HG03439 (cell line): ENCODE data around the gene ARAP2.
"Not testable (repeated sequence)": the region's sequence is repeated elsewhere in the genome, so short reads cannot be mapped to it uniquely, and the experiment has no call there.

Source experiments
- ATAC-seq: cut with Tn5 transposase; IDR thresholded peaks from one replicate; pipeline ENCODE4 v1.9.1; 2021; ENCODE audit warnings: mild to moderate bottlenecking, moderate library complexity; ENCODE audit not compliant: unreplicated experiment

The ARAP2 gene

DNA sequence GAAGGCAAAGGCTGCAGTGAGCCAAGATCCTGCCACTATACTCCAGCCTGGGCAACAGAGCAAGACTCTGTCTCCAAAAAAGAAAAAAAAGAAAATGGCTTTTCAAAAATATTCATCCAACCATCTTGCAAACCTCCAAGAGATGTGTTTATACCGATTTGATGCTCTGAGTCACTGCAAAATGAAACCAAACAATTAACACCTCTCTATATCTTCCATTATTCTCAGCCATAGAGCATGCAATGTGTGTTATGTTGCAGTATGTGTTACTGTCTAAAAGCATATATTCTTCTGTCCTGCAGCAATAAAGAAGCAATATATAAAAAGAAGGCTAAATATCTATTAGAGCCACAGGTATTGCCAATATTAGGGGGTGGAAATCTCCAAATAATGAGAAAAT lies 51.4 kb downstream of the ARAP2 start:
- no peak for ATAC-seq

DNA sequence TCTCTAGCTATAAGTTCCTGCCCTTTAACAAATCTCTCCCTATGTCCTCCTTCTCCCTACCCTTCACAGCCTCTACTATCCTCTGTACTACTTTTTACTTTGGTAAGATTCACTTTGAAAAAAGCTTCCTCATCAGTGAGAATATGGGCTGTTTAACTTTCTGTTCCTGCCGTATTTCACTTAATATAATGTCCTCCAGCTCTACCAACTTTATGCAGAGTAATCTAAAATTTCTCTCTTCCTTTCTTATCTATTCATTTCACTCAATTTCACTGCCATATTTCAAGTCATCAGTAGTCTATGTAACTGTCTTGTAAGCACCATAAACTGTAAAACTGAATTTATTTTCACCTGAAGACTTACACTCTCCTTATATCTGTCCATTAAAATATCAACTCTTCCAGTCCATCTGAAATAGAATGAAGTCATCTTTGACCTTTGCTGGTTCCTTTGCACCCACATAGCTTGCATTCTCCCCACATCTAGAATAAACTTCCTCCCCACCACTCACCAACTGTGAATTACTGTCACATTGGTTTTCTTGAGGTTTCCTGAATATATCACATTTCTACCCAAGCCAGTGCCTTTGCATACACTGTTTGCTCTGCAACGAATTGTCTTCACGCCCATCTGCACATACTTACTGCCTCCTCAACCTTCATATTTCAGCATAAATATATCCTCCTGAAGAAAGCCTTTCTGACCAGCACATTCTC lies 54.6 kb downstream of the ARAP2 start:
- no peak for ATAC-seq

DNA sequence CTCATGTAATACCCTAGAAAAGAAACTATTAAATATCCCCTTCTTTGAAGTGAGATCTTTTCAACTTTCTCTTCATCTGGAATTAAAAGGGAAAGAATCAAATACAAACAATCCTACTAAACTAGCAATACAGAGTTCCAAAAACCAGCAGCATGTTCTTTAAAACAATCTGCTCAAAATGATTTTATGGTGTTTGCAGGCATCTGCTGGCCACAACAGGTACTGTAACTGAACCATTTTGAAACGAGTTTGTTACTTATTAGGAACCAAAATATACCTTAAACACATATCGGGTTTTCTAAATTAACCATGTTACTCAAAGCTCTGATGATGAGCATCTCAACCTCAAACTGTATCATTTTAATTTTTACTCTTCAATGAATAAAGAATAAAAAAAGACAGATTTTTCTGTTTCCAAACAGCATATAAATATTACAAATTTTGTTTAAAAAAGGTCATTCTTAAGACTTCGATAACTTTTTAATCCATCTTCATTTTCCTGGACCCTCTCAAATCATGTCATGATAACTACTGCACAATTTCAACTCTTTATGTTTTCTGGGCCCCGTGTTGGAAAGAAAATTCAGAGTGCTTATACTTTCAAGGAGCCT lies 56.5 kb downstream of the ARAP2 start:
- ATAC-seq = no peak

DNA sequence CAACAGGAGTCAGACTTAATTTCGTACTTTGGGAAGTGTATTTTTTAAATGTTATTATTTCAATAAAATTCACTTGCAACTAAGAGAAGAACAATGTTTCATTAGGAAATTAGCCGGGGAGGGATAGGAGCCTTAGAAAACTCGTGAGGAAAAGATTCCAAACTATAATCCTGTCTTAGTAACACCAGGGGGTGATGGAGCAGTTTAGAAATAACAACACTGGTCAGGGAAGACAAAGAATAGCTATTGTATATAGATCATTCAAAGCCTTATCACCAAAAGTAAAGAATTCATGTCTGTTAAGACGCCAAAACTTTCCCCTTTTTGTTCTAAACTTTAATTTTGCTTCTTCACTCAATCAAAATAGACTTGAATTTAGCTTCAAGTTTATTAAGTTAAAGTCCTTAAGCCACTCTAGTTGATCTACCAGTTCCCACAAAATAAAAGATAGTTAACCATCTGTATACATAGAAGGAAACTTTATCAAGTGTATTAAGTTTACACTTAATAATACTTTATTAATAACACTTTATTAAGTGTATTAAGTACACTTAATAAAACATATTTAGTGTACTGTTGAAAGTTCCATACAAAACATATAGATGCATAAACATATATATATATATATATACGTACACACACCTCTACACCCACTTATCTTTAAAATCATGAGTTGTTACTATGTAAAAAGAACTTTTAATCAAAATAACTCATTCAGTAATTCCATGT lies 60.5 kb downstream of the ARAP2 start:
- no peak for ATAC-seq

DNA sequence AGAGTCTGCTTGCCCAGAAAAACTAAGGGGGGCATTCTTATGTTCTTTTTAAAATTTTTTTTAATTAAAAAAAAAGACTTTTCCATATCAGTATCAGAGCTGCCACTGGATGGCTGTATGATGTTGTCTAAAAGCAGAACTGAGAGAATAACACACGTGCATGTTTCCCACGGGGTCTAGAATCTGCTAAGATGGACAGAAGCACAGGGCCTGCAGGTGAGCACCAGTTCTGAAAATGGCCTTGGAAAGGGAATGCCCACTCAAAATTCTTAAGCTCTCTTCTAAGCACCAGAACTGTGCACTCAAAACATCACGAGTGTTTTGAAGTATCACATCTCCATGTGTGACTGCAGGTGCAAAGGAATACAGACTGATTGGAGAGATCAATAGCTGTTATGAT lies 61.1 kb downstream of the ARAP2 start:
- ATAC-seq = no peak

DNA sequence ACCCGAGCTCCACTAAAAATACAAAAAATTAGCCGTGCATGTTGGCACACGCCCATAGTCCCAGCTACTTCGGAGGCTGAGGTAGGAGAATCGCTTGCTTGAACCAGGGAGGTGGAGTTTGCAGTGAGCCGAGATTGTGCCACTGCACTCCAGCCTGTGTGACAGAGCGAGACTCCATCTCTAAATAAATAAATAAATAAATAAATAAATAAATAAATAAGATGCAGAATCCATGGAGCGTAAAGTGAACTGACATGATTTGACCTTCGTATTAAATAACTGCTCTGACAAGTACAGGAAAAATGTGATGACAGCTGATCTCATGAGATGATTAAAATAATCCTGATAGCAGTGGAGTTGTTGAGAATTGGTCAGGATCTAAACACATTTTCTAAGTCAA lies 62.0 kb downstream of the ARAP2 start:
- not testable (repeated sequence) for ATAC-seq

DNA sequence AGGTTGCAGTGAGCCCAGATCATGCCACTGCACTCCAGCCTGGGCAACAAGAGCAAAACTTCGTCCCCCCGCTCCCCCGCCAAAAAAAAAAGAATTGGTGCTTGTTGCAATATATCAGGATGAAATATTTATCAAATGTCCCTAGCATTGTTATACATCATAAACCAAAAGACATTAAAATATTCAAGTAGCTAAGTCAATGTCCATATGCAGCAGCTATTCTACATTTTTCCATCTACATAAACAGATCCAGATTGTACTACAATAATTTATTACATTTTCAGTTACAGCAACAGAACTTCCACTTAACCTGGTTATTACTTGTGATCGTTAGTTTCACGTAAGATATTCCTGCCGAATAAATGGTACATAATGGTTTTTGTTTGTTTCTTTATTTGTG lies 64.1 kb downstream of the ARAP2 start:
- ATAC-seq = no peak

DNA sequence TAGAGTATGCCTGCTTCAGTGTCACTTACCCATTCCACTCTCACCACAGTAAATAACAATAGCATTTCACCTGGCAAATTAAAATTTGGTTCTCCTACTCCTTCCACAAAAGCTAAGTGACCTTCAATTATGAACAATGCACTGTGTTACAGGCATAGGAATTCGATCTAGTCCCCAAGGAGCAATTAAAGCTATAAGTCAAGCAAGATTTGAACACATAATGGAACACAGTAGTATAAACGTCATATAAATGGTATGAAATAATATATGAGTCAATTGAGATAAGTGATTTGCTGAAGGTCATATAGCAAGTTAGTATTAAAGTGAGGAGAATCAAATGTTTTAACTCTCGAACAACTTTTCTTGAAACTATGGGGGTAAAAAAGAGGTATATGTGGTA lies 65.8 kb downstream of the ARAP2 start:
- ATAC-seq = no peak

DNA sequence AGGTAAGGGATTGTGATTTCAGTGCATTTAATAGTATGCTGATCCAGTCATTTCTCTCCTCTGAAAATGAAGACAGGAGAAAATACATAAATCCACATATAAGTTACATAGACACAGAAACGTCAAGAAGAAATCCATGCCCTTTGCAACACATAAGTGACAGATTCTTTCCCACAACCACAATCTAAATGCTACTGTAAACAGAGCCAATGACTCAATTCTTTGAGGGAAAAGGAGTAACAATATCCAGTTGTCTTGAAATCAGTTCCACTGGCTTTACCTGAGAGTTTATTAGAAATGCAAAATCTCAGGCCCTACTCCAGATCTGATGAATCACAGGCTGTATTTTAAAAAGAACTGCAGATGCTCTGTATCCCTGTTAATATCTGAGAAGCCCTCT lies 66.4 kb downstream of the ARAP2 start:
- no peak for ATAC-seq

DNA sequence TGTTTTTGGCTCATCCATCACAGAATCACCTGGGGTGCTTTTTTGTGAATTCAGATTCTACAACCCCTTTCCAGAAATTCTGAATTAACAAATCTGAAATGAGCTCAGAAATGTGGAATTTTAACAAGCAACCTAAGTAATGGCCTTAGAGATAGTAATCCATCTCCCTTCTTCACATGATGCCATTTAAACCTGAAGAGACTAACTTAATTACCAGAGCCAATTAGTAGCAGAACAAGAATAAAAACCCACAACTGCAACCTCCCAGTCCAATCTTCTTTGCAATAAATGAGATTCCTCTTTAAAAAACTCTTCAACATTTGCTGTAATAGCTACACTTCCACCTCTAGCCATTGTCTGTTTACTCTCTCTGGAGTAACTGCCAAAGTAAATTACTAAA lies 69.7 kb downstream of the ARAP2 start:
- no peak for ATAC-seq

DNA sequence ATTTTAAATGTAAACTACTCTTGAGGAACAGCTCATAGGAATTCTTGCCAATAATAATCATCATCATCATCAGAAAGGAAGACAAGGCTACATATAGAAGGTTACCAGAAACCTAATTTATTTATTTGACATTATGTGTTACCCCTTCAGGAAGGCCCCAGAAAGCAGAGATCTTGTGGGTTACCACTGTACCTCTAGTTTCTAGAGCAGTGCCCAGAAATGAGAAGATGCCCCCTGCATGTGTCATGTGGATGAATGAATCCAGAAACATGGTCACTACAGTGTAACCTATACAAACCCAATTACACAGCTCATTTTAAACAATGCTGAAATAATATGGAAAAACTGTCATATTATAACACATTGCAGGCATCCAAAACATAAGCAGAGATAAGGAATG lies 70.4 kb downstream of the ARAP2 start:
- ATAC-seq = no peak

DNA sequence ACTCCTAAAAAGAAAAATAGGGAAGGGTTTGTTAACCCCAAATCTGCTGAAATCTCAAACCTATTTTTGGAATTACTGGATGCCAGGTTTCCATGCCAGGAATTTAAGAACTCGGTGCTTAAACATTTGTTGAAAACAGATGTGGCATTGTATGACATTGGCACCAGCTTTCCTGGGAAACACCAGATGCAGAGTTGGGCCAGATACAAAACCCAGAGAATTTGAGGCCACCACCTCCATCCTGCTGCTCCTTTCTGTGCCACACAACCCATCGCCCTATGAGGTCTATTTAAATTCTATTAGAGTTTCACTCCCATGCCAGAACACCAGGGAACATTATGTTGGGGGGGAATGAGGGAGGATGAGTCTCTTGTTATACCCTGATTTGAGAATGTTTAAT lies 71.7 kb downstream of the ARAP2 start:
- ATAC-seq = no peak

DNA sequence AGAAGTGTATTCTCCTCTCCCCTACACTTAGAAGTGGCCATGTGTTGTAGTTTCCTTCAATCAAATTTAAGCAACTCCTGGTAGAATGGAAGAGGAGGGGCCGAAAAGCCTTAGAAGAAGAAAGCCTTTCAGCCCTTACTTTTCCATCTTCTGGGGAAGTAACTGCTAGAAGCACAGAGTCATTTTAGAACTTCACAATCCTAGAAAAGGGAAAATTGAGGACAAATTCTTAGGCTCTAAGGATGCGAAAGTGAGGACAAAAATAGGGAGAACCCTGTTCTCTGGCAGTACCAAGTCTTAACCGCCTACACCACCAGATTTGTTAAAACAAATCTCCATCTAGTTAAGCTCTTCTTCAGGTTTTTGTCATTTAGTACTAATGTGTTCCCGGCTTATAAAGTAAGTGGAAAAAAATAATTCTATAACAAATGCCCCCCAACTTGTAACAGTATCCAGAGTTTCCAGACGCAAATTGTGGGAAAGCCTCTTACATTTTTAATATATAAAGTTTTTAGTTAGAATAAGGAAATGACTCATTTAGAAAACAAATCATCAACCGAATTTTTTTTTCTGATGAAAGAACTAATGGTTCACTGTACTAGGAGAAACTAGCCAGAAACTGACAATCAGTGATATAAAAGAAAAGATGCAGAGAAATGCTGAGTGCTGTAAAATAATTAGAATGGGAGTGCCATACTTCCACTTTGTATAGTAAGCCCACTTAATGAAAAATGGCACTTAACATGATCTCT lies 76.0 kb downstream of the ARAP2 start:
- ATAC-seq = no peak

DNA sequence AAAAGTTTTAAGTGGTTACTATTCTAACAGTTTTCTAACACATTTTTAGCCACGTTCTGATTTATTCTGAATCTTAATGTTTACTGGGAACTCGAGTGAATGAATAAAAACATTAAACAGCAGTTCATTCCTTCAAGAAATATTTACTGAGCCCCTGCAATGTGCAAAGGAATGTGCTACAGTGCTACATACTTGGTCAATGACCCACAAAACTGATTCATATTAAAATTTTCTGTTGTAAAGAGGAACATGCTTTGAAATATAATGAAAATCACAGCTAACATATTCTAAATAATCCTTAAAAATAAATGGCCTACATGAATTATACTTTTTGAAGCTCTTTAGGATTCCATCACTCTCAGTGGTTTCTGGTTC lies 78.7 kb downstream of the ARAP2 start:
- no peak for ATAC-seq

DNA sequence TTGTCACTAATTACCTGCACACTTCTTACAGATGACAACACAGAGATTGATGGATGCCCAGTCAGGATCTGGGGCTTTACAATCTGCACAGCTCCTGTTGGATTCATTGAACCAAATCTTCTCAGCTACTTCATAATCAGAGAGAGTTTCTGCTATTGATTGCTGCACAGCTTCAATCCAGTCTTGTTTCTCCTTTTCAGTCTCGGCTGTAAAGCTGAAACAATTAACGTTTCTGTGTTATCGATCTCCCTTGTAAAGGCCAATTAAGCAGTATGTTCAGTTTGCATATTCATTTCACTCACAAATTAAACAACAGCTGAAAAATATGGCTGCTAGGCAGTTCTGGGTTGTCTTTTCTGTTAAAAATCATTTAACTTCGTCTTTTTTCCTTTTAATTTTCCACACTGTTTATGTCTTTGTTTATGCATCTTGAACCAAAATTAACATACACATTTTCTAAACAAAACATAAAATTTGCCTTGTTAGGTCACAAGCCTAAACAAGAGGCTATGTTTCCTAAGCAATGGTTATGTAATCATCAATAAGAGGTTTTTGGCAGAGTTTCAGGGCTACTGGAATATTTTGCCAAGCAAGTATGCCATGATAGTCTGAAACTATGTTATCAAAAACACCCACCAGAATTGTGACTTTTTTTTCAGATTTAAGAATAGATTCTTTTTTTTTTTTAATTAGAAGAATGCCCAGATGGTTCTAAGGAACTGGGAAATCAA lies 79.2 kb downstream of the ARAP2 start:
- no peak for ATAC-seq

DNA sequence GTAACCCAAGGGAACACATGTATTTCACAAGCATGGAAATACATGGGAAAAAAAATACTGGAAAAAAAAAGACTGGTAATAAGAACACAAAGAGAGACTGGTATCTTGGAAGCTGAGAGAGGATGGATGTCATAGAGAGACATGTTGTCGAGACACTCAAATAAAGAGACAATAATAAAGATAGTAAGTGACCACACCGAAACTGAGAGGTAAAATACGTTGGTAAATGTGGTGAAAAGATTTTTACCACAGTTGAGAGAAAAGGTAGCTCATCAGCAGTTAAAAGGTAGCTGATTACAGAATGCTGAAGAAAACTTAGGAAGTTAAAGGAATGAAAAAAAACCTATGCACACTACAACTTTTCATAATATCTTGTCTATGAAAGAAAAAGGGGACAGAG lies 81.1 kb downstream of the ARAP2 start:
- ATAC-seq = no peak

DNA sequence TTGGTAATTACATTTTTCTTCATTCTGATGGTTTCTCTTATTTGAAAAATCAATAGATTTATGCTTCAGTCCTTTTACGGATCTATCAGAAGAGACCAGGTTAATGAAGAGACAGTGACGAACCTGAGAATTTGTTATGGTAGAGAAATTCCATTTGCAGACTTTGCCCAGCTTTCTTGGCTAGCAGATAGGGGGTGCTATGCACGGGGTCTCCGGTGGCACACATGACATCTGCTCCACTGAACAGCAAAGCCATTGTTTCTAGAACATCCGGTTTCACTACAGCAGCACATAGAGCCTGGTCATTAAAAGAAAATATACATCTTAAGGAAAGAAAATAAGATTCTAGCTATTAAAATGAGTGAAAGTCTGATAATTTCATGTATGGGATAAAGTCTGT lies 85.1 kb downstream of the ARAP2 start:
- no peak for ATAC-seq

DNA sequence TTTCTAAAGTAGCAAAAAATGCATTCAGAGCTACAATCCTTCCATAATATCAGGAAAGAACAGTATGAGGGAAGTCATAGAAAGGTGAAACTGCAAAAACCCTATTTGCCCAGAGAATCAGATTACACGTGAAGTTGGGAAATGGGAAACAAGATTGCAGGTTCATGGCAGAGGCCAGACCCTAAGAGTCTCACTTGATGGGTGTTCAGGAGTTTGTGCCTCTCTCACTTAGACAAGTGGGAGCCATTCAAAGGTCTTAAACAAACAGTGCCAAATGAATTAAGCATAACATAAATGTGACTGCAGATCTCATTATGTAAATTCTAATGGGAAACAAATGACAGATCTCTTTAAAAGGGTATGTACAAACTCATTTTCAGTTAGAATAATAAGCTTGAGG lies 91.6 kb downstream of the ARAP2 start:
- no peak for ATAC-seq

DNA sequence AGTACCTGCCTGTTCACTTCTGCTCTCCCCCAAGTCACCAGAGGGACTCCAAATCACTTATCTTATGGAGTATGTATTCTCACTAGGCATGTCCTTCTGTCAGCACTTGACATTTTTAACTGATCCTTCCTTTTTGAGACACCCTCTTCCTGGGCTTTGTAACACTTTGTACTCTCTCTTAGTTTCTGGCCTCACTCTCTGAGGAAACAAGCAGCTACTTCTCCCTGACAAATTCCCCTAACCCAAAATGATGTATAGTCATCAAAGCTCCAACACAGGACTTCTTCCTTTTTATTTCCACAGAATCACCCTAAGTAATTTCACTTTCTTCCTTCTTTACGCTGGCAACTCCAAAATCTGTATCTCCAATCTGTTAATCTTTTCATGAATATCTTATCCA lies 101.8 kb downstream of the ARAP2 start:
- no peak for ATAC-seq

DNA sequence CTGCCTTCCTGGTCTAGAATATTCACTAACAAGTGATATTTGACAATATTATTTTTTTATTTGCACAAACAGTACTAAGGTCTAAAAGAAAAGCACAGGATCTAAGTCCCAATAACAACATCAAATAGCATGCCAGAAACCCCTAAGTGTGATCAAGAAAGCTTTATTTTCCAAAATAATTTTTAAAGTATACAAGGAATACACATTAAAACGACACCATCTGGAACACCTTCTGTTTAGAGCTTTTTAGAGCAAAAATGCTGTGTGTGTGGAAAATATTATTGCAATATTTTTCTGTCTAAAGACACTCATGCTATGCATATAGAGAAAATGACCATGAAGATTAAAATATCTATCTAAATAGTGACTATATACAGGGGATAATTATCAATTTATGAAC lies 103.1 kb downstream of the ARAP2 start:
- ATAC-seq = no peak

DNA sequence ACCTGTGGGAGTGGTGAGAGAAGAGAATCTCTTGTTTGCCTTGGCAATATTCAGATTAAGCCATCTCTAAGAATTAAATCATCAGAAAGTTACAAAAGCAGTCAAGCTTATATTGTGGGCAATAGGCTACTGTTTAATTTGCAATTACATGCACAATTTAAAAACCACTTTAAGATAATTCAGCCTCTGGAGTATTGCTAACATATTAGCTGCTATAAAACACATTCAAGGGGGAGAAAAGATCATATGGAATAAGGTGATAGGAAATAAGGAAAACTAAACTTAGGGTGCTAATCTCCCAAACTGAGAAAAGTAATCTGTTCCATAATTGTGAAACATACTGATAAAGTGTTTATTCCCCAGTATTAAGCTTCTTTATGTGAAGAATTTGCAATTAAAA lies 103.9 kb downstream of the ARAP2 start:
- no peak for ATAC-seq
